K562 (cell line): ENCODE results near the gene COL23A1. TPM values are rescaled to one million over a fixed set of nuclear protein-coding genes. Genes with fewer than 3 reads are reported as not detected.

ENCODE experiments used
- AFF4 ChIP-seq: sonication (generic); formaldehyde crosslinking; IDR thresholded peaks from 2 replicates; pipeline ENCODE4 v1.8.0; 2023; ENCODE audit warnings: mild to moderate bottlenecking, missing genetic modification reagents
- ATF4 ChIP-seq: fragments of 450-650 bp; formaldehyde crosslinking; IDR thresholded peaks from 2 replicates; pipeline ENCODE4 v1.4.0; 2022; ENCODE audit warnings: mild to moderate bottlenecking, moderate library complexity
- ERF ChIP-seq: fragments of 450-650 bp; formaldehyde crosslinking; IDR thresholded peaks from 2 replicates; pipeline ENCODE4 v1.4.0; 2020; ENCODE audit warnings: mild to moderate bottlenecking, mixed read lengths
- MAFK ChIP-seq: IDR thresholded peaks from 2 replicates; pipeline ENCODE4 v1.6.1; 2011; ENCODE audit warnings: low read length, improper control_type of control experiment
- MGA ChIP-seq: fragments of 450-650 bp; IDR thresholded peaks from 2 replicates; pipeline ENCODE4 v1.6.1; 2016; ENCODE audit warnings: mild to moderate bottlenecking, moderate library complexity
- NFATC3 ChIP-seq: fragments of 450-650 bp; IDR thresholded peaks from 2 replicates; pipeline ENCODE4 v1.6.1; 2017; ENCODE audit warnings: mild to moderate bottlenecking
- ZBTB26 ChIP-seq: fragments of 450-650 bp; formaldehyde crosslinking; IDR thresholded peaks from 2 replicates; pipeline ENCODE4 v1.4.0; 2022; ENCODE audit warnings: missing genetic modification characterization
- ZNF174 ChIP-seq: fragments of 250-450 bp; sonication (Bioruptor Pico); IDR thresholded peaks from 2 replicates; pipeline ENCODE4 v1.4.0; 2020; ENCODE audit warnings: mild to moderate bottlenecking
- ZNF644 ChIP-seq: fragments of 200-800 bp; sonication (Bioruptor generic); IDR thresholded peaks from 2 replicates; pipeline ENCODE4 v1.6.1; 2016; ENCODE audit warnings: low read depth, missing genetic modification characterization, missing compliant biosample characterization
- ZNF717 ChIP-seq: fragments of 250-450 bp; sonication (Bioruptor Pico); IDR thresholded peaks from 2 replicates; pipeline ENCODE4 v1.5.0; 2021
- polyA plus RNA-seq, 8 experiments: library from polyadenylated mRNA; depleted of rRNA in 4 of 8; stranded (reverse) in 5 of 8; unstranded in 3 of 8; fragments of >200 nt; fragmentation: Nextera tagmentation in 2 of 8; fragmentation: Illumina TruSeq in 1 of 8; extraction: Ambion mirVana in 2 of 8; extraction: Trizol in 1 of 8; gene quantifications; 2 replicates each; pipeline versions ENCODE4 v1.2.1 to v1.2.3, GENCODE V29; 2011 to 2014; ENCODE audit warnings: inconsistent platforms in 1 of 8, missing spikeins in 1 of 8
- total RNA-seq, 7 experiments: library from RNA; depleted of rRNA in 6 of 7; stranded (reverse); fragments of >200 nt in 6 of 7; fragmentation: Illumina TruSeq in 2 of 7; extraction: Trizol in 2 of 7; gene quantifications; 2 replicates each; pipeline versions ENCODE4 v1.2.1 to v1.2.3, GENCODE V29; 2011 to 2021; ENCODE audit warnings: low replicate concordance in 1 of 7

Gene COL23A1
- total and polyA plus RNA-seq, 9 of the 15 experiments (the other 6 are each of a cell fraction or from before 2014, with no cell fraction given): 0.09 TPM; not detected in 8

GRCh38 chr5:178204182-178204934 lies 385.8 kb downstream of the COL23A1 start, which contains the start of gene HNRNPAB (continued):
- TF ChIP-seq MGA: peak; percentile 71
- TF ChIP-seq AFF4: peak; percentile 98
- TF ChIP-seq MAFK: no peak
- TF ChIP-seq NFATC3: no peak
- peak; percentile 94 for TF ChIP-seq ERF (CRISPR knock-in tag)
- TF ChIP-seq ZNF717 (CRISPR knock-in tag): no peak
- peak; percentile 44; the same call in 1 of the 2 replicates for TF ChIP-seq ATF4
- peak; percentile 68; the same call in 1 of the 2 replicates for TF ChIP-seq ZBTB26 (CRISPR knock-in tag)
- no peak for TF ChIP-seq ZNF644 (tag)
- TF ChIP-seq ZNF174 (CRISPR knock-in tag): no peak
